T1000 (cell line): Measurements from ENCODE around the gene SKI.

Experiments used
- DNase-seq: peaks from one replicate; lab custom pipeline; 2025; ENCODE audit warnings: mixed read lengths; lab: John Stamatoyannopoulos, UW

SKI gene

GRCh38 chr1:2307972-2308371 lies 79.9 kb downstream of the SKI start:
- DNase-seq: no peak

GRCh38 chr1:2308844-2309243 lies 80.7 kb downstream of the SKI start:
- DNase-seq: no peak

DNA sequence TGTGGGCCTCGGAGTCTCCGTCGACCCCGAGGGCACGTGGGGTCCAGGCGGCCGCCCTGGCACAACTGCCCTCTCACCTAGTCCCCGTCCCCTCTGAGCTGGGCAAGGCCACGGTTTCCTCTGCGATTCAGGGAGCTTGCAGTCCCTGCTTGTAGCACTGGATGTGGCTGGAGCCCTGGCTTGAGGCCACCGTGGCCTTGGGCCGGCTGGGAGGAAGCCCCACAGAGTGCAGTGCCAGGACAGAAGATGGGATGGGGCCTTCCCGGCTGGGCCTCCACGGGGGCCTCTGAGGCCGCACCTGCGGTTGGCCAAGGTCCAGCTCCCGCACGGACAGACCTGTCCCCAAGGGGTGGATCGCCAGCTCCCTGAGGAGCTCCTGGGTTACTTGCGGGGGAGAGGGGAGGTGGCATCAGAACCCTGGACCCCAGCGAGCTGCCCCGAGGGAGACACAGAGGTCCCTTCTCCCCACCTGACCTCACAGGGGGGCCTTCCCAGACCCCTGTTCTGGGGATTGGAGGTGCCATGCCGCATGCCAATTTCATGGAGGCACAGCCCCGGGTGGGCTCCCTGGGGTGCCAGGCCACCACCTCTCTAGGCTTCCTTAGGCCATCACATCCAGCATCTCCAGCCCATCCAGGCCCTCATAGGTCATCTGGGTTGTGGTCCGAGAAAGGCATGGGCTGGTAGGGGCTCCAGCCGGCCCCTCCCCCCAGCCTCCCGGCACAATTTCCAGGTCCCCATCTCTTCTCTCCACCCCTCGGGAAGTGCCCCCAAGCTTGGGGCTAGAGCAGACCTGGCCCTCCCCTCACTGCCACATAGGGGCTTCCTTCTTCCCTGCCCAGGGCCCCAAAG lies 82.4 kb downstream of the SKI start:
- no peak for DNase-seq

DNA sequence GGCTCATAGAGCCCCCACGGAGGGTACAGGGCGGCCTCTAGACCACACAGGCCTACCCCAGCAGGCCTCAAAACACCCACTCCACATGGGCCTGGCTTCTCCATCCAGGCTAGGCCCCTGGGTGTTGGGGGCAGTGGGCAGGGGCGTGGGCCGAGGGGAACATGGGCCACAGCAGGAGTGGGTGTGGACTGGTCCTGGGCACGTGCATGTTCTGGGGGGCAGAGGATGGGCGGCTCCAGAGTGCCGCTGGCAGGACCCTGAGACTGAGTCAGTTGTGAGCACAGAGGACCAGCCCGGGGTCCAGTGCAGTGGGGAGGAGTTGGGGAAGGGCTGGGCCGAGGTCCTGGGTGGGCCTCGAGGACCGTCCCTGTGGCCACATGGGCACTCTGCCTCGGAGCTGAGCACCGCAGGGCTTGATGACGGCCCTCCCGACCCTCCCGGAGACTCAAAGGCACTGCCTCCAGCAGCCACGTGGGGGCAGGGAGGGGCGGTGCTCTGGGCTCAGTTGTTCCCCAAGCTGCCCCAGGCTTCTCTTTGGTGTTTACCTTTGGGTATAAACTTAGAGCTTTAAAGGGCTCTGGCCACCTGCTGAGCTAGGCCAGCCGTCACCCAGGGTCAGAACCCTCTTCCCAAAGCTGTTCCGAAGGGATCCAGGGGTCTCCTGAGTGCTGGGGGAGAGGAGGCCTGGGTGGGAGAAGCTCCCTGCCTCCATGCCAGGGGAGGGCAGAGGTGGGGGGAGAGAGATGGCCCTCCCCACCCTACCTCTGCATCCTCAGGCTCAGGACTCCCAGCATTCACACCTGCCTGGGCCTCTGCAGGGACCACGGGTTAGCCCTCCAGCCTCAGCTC lies 83.3 kb downstream of the SKI start:
- DNase-seq: peak; percentile 40

DNA sequence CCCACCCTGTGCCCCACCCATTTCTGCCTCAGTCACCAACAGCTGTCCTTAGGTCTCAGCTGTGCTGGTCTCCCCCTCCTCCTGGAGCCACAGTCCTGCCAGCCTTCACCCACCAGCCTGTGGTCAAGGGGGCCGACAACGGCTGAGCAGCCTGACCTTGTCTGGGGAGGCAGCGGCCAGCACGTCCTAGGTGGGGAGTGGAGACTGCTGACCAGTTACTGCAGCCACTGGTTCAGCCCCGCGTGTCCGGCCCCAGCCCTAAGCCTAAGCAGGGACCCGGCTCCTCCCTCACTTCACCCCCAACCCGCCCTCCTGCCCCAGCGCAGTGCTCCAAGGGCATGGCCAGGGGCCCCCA lies 84.0 kb downstream of the SKI start:
- no peak for DNase-seq

GRCh38 chr1:2312515-2313301 lies 84.6 kb downstream of the SKI start:
- DNase-seq: no peak

GRCh38 chr1:2313651-2314261 lies 85.6 kb downstream of the SKI start:
- DNase-seq: no peak

DNA sequence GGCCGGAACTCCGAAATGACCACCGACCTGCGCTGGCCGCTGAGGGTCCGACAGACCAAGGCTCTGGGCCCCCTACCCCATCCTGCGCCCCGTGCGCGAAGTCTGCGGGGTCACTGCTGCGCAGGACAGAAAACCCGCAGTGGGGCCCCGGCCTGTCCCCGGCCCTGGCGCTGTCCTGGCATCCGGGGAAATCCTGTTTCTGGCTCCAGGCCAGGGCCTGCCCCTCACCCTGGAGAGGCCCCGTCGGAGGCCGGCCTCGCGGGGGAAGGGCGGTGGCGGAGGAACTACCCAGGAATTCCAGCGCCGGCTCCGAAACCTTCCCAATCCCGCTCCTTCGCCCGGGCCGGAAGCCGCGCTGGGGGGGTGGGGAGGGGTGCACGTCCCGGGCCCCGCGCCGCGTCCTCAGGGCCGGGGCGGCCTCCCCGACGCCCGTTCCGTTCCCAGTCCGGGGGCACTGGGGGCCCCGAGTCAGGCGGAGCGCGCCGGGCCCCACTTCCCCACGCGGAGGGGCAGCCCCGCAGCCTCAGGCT lies 86.2 kb downstream of the SKI start:
- DNase-seq: peak; percentile 60

DNA sequence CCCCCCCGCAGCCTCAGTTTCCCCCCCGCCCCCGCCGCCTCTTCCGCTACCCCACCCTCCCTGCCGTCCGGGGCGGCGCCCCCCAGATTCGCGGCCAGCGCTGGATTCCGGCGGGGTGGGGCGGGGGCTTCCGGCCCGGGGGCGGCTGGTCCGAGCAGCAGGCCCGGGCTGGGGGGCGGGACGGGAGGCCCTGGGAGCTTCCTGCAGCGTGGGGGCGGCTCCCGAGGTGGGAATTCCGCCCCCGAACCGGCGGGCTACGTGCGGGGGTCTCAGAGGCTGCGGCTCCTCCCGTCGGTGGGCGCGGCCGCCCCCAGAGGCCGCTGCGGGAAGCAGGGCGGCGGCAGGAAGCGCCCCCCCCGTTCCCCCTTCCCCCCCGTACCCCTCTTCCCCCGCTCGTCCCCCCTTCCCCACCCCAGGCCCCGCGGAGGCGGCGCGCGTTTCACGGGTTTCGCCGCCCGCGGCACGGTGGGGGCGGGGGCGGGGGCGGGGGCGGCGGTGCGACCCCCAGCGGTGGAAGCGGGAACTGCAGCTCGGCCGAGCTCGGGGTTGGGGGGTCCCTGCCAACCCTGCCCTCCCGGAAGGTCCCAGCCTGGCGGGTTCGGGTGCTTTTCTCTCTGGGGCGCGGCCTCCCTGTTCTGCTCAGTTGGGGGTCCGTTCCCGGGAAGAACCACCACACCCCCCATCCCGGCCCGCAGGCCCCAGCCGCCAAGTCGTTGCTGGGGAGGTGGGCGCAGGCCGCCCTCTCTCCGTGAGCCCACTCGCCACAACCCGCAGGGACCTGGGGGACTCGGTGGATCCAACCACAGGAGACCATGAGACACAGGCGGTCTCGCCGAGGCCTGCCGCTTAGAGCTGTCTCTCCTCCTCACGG lies 86.9 kb downstream of the SKI start:
- no peak for DNase-seq

- DNase-seq: no peak
Measured at GRCh38 chr1:2315674-2316450, 87.7 kb downstream of the SKI start.

DNA sequence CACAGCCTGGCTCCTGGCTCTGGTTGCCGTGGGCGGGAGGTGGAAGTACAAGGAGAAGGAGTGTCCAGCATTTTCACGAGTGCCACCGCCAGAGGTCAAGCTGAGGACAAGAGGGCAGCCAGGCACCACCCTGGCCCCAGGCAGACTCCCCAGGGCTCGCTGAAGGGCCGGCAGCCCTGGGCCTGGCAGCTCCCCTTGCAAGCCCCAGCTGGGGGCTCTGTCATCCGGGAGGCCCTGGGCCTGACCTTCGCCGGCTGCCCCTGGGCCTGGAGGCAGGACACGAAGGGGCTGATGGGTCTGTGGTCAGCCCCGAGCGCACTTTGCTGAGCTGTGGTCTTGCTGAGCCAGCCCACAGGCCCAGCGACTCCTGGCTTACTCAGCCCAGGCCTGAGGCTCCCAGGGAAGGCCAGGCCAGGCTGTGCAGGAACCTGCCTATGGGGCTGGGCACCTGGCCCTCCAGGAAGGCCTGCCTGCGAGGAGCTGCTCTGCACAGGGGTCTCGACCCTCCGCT lies 88.4 kb downstream of the SKI start:
- DNase-seq: no peak

- no peak for DNase-seq
Measured at GRCh38 chr1:2317230-2318065, 89.3 kb downstream of the SKI start.

DNA sequence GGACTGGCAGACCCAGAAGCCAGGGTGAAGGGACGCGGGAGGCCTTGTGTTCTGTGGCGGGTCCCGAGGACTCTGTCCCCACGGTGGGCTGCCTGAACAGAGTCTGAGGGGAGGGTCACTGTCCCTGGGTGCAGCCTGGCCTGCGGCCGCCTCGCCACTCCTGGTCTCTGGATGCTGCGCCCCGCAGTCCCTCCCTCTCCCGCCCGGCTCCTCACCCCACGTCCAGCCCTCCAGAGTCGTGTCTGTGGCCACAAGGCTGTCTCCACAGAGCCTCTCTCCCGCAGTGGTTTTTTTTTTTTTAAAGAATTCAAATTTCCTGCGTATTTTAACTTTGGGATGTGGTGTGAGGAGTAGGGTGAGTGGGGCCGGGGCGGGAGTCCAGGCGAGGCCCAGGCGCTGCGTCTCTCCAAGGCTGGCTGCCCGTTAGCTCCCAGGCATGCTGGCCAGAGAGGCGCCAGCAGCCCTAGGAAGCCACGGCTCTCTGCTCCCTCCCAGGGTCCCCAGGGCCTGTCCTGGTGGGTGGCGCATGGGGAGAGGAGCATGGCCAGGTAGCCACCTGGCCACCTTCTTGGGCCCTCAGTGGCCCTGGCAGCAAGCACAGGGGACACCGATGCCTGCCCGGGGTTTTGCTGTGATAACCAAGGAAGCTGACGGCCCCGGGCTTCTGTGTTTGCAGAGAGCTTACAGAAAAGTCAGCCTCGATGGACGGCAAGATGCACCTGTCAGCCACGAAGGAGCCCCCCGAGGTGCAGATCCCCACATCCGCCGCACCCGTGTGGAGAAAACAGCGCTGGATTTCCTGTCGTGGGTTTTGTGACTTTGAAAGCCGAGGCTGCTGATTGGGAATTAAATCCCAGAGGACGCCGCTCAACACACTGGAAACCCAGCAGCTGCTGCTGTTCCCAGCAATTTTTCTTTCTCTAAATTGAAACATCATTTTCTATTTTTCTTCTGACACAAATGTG lies 90.5 kb downstream of the SKI start:
- no peak for DNase-seq

- DNase-seq: no peak
Measured at GRCh38 chr1:2319291-2319690, 91.2 kb downstream of the SKI start.

- no peak for DNase-seq
Measured at GRCh38 chr1:2320006-2320405, 91.9 kb downstream of the SKI start.

GRCh38 chr1:2320760-2321667 lies 92.9 kb downstream of the SKI start:
- DNase-seq: no peak
